Endothelial cell (in vitro differentiated cells): ENCODE measurements around the gene NDUFB11. TPM values are rescaled to one million over a fixed set of nuclear protein-coding genes. Genes with fewer than 3 reads are reported as not detected.

Source experiments
- DNase-seq: peaks from one replicate; pipeline ENCODE4 v3.0.0; 2021; ENCODE audit warnings: low spot score
- H3K27ac Mint-ChIP-seq: one replicate; pipeline ENCODE4 v1.8.0; 2021; ENCODE audit warnings: mixed read lengths, inconsistent platforms; ENCODE audit not compliant: unreplicated experiment
- H3K27me3 Mint-ChIP-seq: one replicate; pipeline ENCODE4 v1.8.0; 2021; ENCODE audit warnings: mild to moderate bottlenecking, moderate library complexity, mixed read lengths, inconsistent platforms; ENCODE audit not compliant: unreplicated experiment
- H3K36me3 Mint-ChIP-seq: one replicate; pipeline ENCODE4 v1.8.0; 2021; ENCODE audit warnings: mild to moderate bottlenecking, low read depth, mixed read lengths, inconsistent platforms; ENCODE audit not compliant: unreplicated experiment
- H3K4me1 Mint-ChIP-seq: one replicate; pipeline ENCODE4 v1.8.0; 2021; ENCODE audit warnings: mild to moderate bottlenecking, mixed read lengths, inconsistent platforms; ENCODE audit not compliant: unreplicated experiment
- H3K4me3 Mint-ChIP-seq: one replicate; pipeline ENCODE4 v1.8.0; 2021; ENCODE audit warnings: mild to moderate bottlenecking, mixed read lengths, inconsistent platforms; ENCODE audit not compliant: unreplicated experiment
- H3K9me3 Mint-ChIP-seq: one replicate; pipeline ENCODE4 v1.8.0; 2021; ENCODE audit warnings: mixed read lengths, inconsistent platforms; ENCODE audit not compliant: unreplicated experiment
- total RNA-seq: library from RNA; stranded (reverse); fragmentation: NEBNext Ultra II Directional; extraction: Animal tissue kit (Norgen Biotek cat#: 25700); gene quantifications from one replicate; pipeline ENCODE4 v1.2.1, GENCODE V29; 2021; ENCODE audit not compliant: unreplicated experiment
- TF ChIP-seq, protein P1 (sequence below): fragments of 200-600 bp; sonication (generic); IDR thresholded peaks from one replicate; pipeline ENCODE4 v1.5.0; 2021; ENCODE audit warnings: antibody characterized with exemption; ENCODE audit not compliant: unreplicated experiment

NDUFB11 gene
- total RNA-seq, 1 donor from 2014 or later: 81.5 TPM

DNA sequence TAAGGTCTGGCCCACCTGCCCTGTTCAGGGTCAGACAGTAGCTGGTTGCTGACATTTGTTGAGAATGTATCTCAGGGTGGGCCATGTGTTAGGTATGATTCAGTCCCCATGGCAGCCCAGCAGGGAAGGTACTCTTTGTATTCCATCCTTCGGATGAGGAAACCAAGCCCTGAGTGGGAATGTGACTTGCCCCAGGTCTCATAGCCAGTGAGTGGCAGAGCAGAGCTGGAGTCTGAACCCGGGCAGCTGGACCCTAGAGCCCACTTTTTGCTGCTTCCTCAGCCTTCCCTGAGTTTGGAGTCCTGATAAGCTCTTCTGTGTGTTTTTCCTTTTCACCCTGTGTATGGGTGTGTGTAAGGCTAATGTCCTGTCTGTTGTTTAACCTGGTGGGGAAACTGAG, 27.5 kb upstream of the NDUFB11 start:
- Mint-ChIP-seq H3K4me3 (no peak overlapping the region), H3K36me3 (peaks cover 18% of the 10 kb centered on the region), H3K9me3 (no peaks in the 10 kb centered on the region), H3K27ac (no peak overlapping the region), H3K27me3 (no peaks in the 10 kb centered on the region), H3K4me1 (no peaks in the 10 kb centered on the region)
- TF ChIP-seq, protein P1, sequence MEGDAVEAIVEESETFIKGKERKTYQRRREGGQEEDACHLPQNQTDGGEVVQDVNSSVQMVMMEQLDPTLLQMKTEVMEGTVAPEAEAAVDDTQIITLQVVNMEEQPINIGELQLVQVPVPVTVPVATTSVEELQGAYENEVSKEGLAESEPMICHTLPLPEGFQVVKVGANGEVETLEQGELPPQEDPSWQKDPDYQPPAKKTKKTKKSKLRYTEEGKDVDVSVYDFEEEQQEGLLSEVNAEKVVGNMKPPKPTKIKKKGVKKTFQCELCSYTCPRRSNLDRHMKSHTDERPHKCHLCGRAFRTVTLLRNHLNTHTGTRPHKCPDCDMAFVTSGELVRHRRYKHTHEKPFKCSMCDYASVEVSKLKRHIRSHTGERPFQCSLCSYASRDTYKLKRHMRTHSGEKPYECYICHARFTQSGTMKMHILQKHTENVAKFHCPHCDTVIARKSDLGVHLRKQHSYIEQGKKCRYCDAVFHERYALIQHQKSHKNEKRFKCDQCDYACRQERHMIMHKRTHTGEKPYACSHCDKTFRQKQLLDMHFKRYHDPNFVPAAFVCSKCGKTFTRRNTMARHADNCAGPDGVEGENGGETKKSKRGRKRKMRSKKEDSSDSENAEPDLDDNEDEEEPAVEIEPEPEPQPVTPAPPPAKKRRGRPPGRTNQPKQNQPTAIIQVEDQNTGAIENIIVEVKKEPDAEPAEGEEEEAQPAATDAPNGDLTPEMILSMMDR: no peak
- DNase-seq: no peak

DNA sequence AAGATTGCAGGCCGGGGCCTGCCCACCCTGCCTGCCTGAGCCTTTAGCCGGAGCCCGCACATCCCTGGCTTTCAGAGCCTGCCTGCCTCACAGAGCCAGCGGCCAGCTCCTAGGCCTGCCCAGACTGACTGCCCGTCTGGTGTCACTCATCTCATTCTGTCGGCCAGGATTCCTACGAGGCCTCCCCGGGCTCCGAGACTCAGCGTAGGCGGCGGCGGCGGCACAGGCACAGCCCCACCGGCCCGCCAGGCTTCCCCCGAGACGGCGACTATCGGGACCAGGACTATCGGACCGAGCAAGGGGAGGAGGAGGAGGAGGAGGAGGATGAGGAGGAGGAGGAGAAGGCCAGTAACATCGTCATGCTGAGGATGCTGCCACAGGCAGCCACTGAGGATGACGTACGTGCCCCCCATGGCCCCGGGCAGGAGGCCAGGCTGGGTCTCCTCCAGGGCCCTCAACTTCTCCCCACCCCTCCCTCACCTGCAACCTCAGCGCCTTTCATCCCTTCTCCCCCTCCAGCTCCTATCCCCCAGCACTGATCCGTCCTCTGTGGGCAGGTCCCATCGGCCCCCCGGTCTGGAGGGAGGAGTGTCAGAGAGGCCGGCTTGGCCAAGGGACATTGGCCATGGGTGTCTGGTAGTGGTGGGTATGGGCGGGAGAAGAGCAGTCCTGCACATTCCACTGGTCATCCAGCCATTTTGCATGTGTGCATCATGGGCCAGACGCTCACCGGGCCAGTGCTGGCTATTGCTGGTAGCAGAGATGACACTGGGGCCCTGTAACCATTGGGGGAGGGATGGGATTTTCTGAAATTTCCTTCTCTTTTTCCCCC, 26.6 kb upstream of the NDUFB11 start:
- peaks cover 14% of the 10 kb centered on the region for H3K36me3 Mint-ChIP-seq
- no peak for DNase-seq
- H3K27ac Mint-ChIP-seq: no peak overlapping the region
- H3K27me3 Mint-ChIP-seq: no peaks in the 10 kb centered on the region
- H3K4me1 Mint-ChIP-seq: no peaks in the 10 kb centered on the region
- no peak overlapping the region for H3K4me3 Mint-ChIP-seq
- TF ChIP-seq, protein P1: no peak
- no peaks in the 10 kb centered on the region for H3K9me3 Mint-ChIP-seq

DNA sequence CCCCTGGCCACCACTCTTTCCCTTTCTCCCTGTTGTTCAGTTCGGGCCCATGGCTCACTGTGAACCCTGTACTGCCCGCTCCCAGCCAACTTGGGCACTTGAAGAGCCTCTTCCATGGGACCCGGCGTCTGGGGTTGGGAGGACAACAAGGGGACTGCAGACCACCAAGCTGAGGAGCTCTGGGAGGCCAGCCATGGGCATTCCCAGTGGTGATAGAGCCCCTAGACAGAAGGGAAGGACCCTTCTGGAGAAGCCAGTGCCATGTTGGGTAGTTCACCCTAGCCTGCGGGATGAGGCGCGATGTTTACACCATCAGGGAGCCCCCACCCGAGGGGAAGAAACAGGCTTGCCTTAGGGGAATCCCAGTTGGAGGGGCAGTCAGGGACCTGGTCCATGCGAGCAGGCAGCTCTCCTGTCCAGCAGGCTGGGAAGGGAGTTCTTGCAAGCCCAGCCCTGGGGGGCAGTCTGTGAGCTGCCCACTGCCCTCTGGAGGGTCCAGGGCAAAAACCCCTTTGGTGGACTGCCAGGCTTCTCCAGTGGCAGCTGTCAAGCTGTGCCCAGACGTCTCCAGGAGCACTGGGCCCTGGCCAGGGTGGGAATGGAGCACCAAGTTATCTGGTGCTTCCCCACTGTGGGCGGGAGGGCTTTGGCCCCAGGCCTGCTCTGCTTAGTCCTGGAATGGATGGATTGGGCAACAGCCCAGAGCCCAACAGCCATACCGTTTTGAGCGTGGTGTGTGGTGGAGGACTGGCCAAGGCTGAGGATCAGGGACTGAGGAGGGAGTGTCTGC, 25.4 kb upstream of the NDUFB11 start:
- Mint-ChIP-seq H3K9me3 (no peaks in the 10 kb centered on the region), H3K4me1 (no peaks in the 10 kb centered on the region)
- TF ChIP-seq, protein P1: no peak

DNA sequence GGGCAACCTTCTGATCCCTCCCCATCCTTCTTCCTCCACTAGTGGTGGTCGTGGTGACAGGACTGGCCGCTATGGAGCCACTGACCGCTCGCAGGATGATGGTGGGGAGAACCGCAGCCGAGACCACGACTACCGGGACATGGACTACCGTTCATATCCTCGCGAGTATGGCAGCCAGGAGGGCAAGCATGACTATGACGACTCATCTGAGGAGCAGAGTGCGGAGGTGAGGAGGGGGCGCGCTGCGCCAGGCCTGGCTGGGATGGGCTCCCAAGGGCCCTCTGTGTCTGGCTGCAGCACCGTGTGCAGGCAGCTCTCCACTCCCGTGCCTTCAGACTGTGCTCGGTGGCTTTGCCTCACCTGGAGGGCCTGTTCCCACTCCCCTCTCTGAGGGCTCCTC, 24.8 kb upstream of the NDUFB11 start:
- peaks cover 14% of the 10 kb centered on the region for H3K36me3 Mint-ChIP-seq
- H3K27me3 Mint-ChIP-seq: no peaks in the 10 kb centered on the region
- no peaks in the 10 kb centered on the region for H3K9me3 Mint-ChIP-seq
- H3K4me3 Mint-ChIP-seq: no peak overlapping the region
- H3K4me1 Mint-ChIP-seq: no peaks in the 10 kb centered on the region
- H3K27ac Mint-ChIP-seq: no peak overlapping the region
- TF ChIP-seq, protein P1: no peak
- DNase-seq: no peak

More for the DNA sequence above, 25.4 kb upstream of the NDUFB11 start:
- no peak for DNase-seq
- H3K4me3 Mint-ChIP-seq: no peak overlapping the region
- no peaks in the 10 kb centered on the region for H3K27me3 Mint-ChIP-seq
- H3K27ac Mint-ChIP-seq: no peak overlapping the region
- peaks cover 14% of the 10 kb centered on the region for H3K36me3 Mint-ChIP-seq
